ENCODE measurements around the gene ADAP1.
"Not testable (repeated sequence)": the region's sequence is repeated elsewhere in the genome, so short reads cannot be mapped to it uniquely, and the experiment has no call there.

ADAP1 gene

GRCh38 chr7:974820-975681, 20.6 kb upstream of the ADAP1 start, which contains the start of gene COX19:
Gene COX19 (minus strand): TSS chr7:975549. CDS start chr7:975509, 40 bp downstream.
- DNase-seq: peak; percentile 95

- DNase-seq: peak; percentile 6
Measured at GRCh38 chr7:974172-974571, 19.7 kb upstream of the ADAP1 start.

GRCh38 chr7:973312-973711, 18.8 kb upstream of the ADAP1 start:
- no peak for DNase-seq

- no peak for DNase-seq
Measured at GRCh38 chr7:972676-973309, 18.3 kb upstream of the ADAP1 start.

- no peak for DNase-seq
Measured at GRCh38 chr7:972110-972509, 17.6 kb upstream of the ADAP1 start.

- DNase-seq: no peak
Measured at GRCh38 chr7:970744-971143, 16.3 kb upstream of the ADAP1 start.

GRCh38 chr7:969403-969802, 14.9 kb upstream of the ADAP1 start:
- no peak for DNase-seq

GRCh38 chr7:968205-969105, 14.0 kb upstream of the ADAP1 start:
- DNase-seq: no peak

GRCh38 chr7:967361-968082, 13.0 kb upstream of the ADAP1 start:
- DNase-seq: no peak

GRCh38 chr7:966291-967069, 12.0 kb upstream of the ADAP1 start:
- DNase-seq: no peak

GRCh38 chr7:964401-965231, 10.1 kb upstream of the ADAP1 start:
- no peak for DNase-seq

GRCh38 chr7:963236-964078, 9.0 kb upstream of the ADAP1 start:
- no peak for DNase-seq

GRCh38 chr7:962401-963081, 8.1 kb upstream of the ADAP1 start:
- DNase-seq: no peak

- no peak for DNase-seq
Measured at GRCh38 chr7:961546-962400, 7.3 kb upstream of the ADAP1 start.

GRCh38 chr7:960972-961371, 6.5 kb upstream of the ADAP1 start:
- DNase-seq: not testable (repeated sequence)

GRCh38 chr7:960269-960871, 5.9 kb upstream of the ADAP1 start:
- no peak for DNase-seq

GRCh38 chr7:959740-960139, 5.3 kb upstream of the ADAP1 start:
- DNase-seq: not testable (repeated sequence)

- no peak for DNase-seq
Measured at GRCh38 chr7:959271-959670, 4.8 kb upstream of the ADAP1 start.
